DMS114 treated with DMSO at 0.1 percent for 48 hours (cell line): ENCODE measurements around the gene FBXO42.

Source experiments
- DNase-seq: peaks from one replicate; lab custom pipeline; 2025; ENCODE audit not compliant: unreplicated experiment; lab: John Stamatoyannopoulos, UW

The FBXO42 gene

GRCh38 chr1:16351994-16352841, at the start of gene FBXO42:
FBXO42 (minus strand) TSS chr1:16352480; CDS start chr1:16315418, 37,062 bp downstream.
- peak; percentile 71 for DNase-seq

GRCh38 chr1:16398371-16398953, 46.2 kb upstream of the FBXO42 start:
- no peak for DNase-seq

- no peak for DNase-seq
These were observed 44.8 kb upstream of the FBXO42 start for GRCh38 chr1:16397120-16397519.

- DNase-seq = no peak
These were observed 44.3 kb upstream of the FBXO42 start for GRCh38 chr1:16396591-16396990.

GRCh38 chr1:16394977-16395376, 42.7 kb upstream of the FBXO42 start:
- no peak for DNase-seq

GRCh38 chr1:16393570-16394521, 41.6 kb upstream of the FBXO42 start:
- no peak for DNase-seq

- no peak for DNase-seq
These were observed 40.7 kb upstream of the FBXO42 start for GRCh38 chr1:16392740-16393569.

- DNase-seq = no peak
These were observed 39.1 kb upstream of the FBXO42 start for GRCh38 chr1:16391411-16391810.

GRCh38 chr1:16387201-16388188, 35.2 kb upstream of the FBXO42 start:
- DNase-seq = no peak

GRCh38 chr1:16386454-16387113, 34.3 kb upstream of the FBXO42 start:
- DNase-seq = no peak

GRCh38 chr1:16385659-16386453, 33.6 kb upstream of the FBXO42 start:
- DNase-seq = no peak

- no peak for DNase-seq
These were observed 31.6 kb upstream of the FBXO42 start for GRCh38 chr1:16383888-16384287.

GRCh38 chr1:16380868-16381267, 28.6 kb upstream of the FBXO42 start:
- no peak for DNase-seq

GRCh38 chr1:16378443-16378842, 26.2 kb upstream of the FBXO42 start:
- DNase-seq = no peak

GRCh38 chr1:16376971-16377370, 24.7 kb upstream of the FBXO42 start:
- no peak for DNase-seq

GRCh38 chr1:16375521-16376340, 23.5 kb upstream of the FBXO42 start:
- no peak for DNase-seq

- no peak for DNase-seq
These were observed 22.0 kb upstream of the FBXO42 start for GRCh38 chr1:16374266-16374665.
